KMS-11 (cell line): ENCODE results near the gene KLK7.

Experiments
- H2AFZ ChIP-seq: fragments of 200-600 bp; sonication (generic); 2 replicates; pipeline ENCODE4 v1.6.1; 2016; ENCODE audit warnings: antibody characterized with exemption, mixed run types, low read depth
- H3K27ac ChIP-seq: fragments of 200-600 bp; sonication (generic); 2 replicates; pipeline ENCODE4 v1.6.1; 2016; ENCODE audit warnings: mild to moderate bottlenecking, mixed run types
- H3K27me3 ChIP-seq: fragments of 200-600 bp; sonication (generic); 2 replicates; pipeline ENCODE4 v1.6.1; 2017; ENCODE audit warnings: mild to moderate bottlenecking, low read depth, mixed run types, moderate library complexity; ENCODE audit not compliant: insufficient read depth
- H3K36me3 ChIP-seq: fragments of 200-600 bp; sonication (generic); 2 replicates; pipeline ENCODE4 v1.6.1; 2017; ENCODE audit warnings: mild to moderate bottlenecking, mixed run types; ENCODE audit not compliant: insufficient read depth
- H3K4me1 ChIP-seq: fragments of 200-600 bp; sonication (generic); 2 replicates; pipeline ENCODE4 v1.6.1; 2016; ENCODE audit warnings: mild to moderate bottlenecking, low read depth, mixed run types; ENCODE audit not compliant: poor library complexity, severe bottlenecking
- H3K4me2 ChIP-seq: fragments of 200-600 bp; sonication (generic); 2 replicates; pipeline ENCODE4 v1.7.0; 2016; ENCODE audit warnings: mild to moderate bottlenecking, mixed run types
- H3K4me3 ChIP-seq: fragments of 200-600 bp; sonication (generic); IDR thresholded peaks from 2 replicates; pipeline ENCODE4 v1.6.1; 2017; ENCODE audit warnings: low read depth, low read length, mixed read lengths; ENCODE audit not compliant: insufficient read depth
- H3K79me2 ChIP-seq: fragments of 200-600 bp; sonication (generic); 2 replicates; pipeline ENCODE4 v1.6.1; 2016; ENCODE audit warnings: low read depth, mixed run types; ENCODE audit not compliant: insufficient read depth
- H3K9ac ChIP-seq: fragments of 200-600 bp; sonication (generic); 2 replicates; pipeline ENCODE4 v1.6.1; 2016; ENCODE audit warnings: mild to moderate bottlenecking, mixed run types
- H4K20me1 ChIP-seq: fragments of 200-600 bp; sonication (generic); 2 replicates; pipeline ENCODE4 v1.6.1; 2016; ENCODE audit warnings: mild to moderate bottlenecking, mixed run types; ENCODE audit not compliant: insufficient read depth
- TF ChIP-seq, protein P1 (sequence below): fragments of 200-600 bp; sonication (generic); conservative IDR thresholded peaks from 2 replicates; pipeline ENCODE4 v1.6.1; 2017; ENCODE audit warnings: low read depth, mild to moderate bottlenecking, antibody characterized with exemption, low read length, moderate library complexity, mixed read lengths

The KLK7 gene

DNA sequence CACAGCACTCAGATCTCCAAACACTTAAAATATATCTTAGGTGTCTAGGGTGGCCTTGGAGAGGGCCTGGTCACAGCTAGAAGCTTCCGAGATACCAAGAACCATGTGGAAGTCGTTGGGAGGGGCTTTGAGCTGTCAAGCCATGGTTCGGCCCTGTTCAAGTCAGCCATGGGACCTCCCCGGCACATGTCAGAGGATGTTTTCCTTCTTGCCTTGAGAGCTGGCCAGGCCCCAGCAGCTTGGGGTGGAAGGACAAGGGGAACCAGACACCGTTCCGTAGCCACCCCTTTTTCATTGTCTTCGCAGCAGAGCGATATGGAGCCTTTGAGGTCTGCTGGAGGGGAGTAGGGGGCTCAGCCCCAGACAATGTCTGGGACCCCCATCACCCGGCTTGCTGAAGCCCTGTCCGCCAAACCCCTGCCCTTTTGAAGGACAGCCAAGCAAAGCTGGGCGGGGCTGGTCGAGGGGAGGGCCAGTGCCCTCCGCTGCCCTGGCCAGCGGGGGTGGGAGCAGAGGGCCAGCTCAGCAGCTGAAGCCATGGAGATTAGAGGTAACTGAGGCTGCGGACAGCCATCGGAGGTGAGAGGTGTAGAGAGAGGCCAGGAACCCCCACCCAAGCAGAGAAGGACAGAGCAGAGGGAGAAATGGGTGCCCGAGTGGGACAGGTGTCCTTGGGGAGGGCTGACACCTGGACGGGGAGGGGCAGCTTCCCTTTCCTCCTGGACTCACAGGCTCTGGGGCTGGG is 42.3 kb upstream of the KLK7 start:
- Histone ChIP-seq H3K4me2 (no peak overlapping the region), H3K4me3 (no peak overlapping the region), H3K36me3 (no peaks in the 10 kb centered on the region), H3K27me3 (peaks cover 2% of the 10 kb centered on the region; the same call in 1 of the 2 replicates), H3K9ac (no peak overlapping the region), H3K79me2 (no peaks in the 10 kb centered on the region), H3K27ac (no peak overlapping the region), H4K20me1 (no peaks in the 10 kb centered on the region), H2AFZ (no peak overlapping the region), H3K4me1 (no peaks in the 10 kb centered on the region)
- TF ChIP-seq, protein P1, sequence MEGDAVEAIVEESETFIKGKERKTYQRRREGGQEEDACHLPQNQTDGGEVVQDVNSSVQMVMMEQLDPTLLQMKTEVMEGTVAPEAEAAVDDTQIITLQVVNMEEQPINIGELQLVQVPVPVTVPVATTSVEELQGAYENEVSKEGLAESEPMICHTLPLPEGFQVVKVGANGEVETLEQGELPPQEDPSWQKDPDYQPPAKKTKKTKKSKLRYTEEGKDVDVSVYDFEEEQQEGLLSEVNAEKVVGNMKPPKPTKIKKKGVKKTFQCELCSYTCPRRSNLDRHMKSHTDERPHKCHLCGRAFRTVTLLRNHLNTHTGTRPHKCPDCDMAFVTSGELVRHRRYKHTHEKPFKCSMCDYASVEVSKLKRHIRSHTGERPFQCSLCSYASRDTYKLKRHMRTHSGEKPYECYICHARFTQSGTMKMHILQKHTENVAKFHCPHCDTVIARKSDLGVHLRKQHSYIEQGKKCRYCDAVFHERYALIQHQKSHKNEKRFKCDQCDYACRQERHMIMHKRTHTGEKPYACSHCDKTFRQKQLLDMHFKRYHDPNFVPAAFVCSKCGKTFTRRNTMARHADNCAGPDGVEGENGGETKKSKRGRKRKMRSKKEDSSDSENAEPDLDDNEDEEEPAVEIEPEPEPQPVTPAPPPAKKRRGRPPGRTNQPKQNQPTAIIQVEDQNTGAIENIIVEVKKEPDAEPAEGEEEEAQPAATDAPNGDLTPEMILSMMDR: no peak

DNA sequence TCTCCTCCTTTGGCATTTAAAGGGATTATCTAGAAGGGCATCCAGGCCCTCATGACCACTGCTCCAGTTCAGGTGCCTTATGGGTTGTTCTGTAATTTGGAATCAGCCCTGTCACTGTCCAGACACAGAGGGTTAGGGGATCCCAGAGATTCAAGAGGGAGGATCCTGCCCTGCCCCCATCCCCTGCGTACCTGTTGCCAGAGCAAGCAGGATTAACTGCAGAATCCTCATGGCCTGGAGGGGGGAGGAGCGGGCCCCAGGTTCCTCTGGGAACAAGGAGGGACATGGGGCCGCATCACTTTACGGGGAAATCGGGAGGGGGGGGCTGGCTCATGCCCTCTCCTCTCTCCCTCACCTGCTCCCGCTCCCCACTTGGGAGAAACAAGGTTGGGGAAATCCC is 41.7 kb upstream of the KLK7 start:
- no peak overlapping the region for H3K4me2 ChIP-seq
- H3K4me1 ChIP-seq: no peaks in the 10 kb centered on the region
- TF ChIP-seq, protein P1: no peak
- H3K9ac ChIP-seq: no peak overlapping the region
- H3K4me3 ChIP-seq: no peak overlapping the region
- H3K79me2 ChIP-seq: no peaks in the 10 kb centered on the region
- peaks cover 2% of the 10 kb centered on the region; the same call in 1 of the 2 replicates for H3K27me3 ChIP-seq
- H3K27ac ChIP-seq: no peak overlapping the region
- no peaks in the 10 kb centered on the region for H3K36me3 ChIP-seq
- H2AFZ ChIP-seq: no peak overlapping the region
- H4K20me1 ChIP-seq: no peaks in the 10 kb centered on the region

- Histone ChIP-seq H3K4me2 (no peak overlapping the region), H3K4me3 (no peak overlapping the region), H4K20me1 (no peaks in the 10 kb centered on the region), H3K36me3 (no peaks in the 10 kb centered on the region), H3K4me1 (no peaks in the 10 kb centered on the region), H3K79me2 (no peaks in the 10 kb centered on the region), H2AFZ (no peak overlapping the region), H3K9ac (no peak overlapping the region), H3K27ac (no peak overlapping the region), H3K27me3 (peaks cover 2% of the 10 kb centered on the region; the same call in 1 of the 2 replicates)
- TF ChIP-seq, protein P1: no peak
Measured at GRCh38 chr19:51024924-51025323, 41.2 kb upstream of the KLK7 start.

DNA sequence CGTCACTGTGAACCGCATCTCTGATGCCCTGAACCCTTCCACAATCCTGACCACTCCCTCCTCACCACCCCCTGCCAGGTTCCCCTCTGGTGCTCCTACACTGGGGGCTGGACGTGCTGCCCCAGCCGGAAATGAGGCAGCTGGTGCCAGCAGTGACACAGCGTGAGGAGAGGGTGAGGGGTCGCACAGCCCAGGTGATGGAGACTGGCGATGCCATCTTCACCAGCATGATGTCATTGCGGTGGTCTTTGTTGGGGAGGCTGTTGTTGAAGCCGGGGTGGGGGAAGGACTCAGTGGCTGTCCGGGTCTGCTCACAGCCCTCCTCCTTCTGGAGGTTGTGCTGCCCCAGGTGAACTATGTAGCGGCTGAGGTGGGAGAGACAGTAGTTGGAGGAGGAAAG is 40.2 kb upstream of the KLK7 start:
- Histone ChIP-seq H3K4me1 (no peaks in the 10 kb centered on the region), H3K36me3 (no peaks in the 10 kb centered on the region), H3K4me3 (no peak overlapping the region), H3K4me2 (no peak overlapping the region), H3K27me3 (peaks cover 2% of the 10 kb centered on the region; the same call in 1 of the 2 replicates), H3K79me2 (no peaks in the 10 kb centered on the region), H3K9ac (no peak overlapping the region), H3K27ac (no peak overlapping the region), H2AFZ (no peak overlapping the region), H4K20me1 (no peaks in the 10 kb centered on the region)
- TF ChIP-seq, protein P1: no peak
